Stimulated activated CD4-positive, alpha-beta T cell treated with anti-CD3 and anti-CD28 coated beads, Interleukin-12 subunit alpha, Interleukin-12 subunit beta, amount 100 ng/mL, for 24 hours (primary cell): Measurements from ENCODE around the gene BIK.
"Not testable (repeated sequence)": the region's sequence is repeated elsewhere in the genome, so short reads cannot be mapped to it uniquely, and the experiment has no call there.

Experiments used
- DNase-seq, 2 experiments: peaks; one replicate each; pipeline ENCODE4 v3.0.0-alpha.2; 2020; ENCODE audit warnings: low read depth in 2 of 2

BIK gene

GRCh38 chr22:43110444-43110926 is at the start of gene BIK:
Gene BIK, plus strand, starts transcription at chr22:43110750. Its CDS starts 13,273 bp downstream, at chr22:43124023.
- DNase-seq: no peak

GRCh38 chr22:43066134-43066533 is 44.4 kb upstream of the BIK start:
- no peak for DNase-seq

GRCh38 chr22:43066844-43067385 is 43.6 kb upstream of the BIK start:
- no peak for DNase-seq

- DNase-seq: no peak
These were observed 33.3 kb upstream of the BIK start for GRCh38 chr22:43077121-43077877.

- DNase-seq: no peak
These were observed 32.0 kb upstream of the BIK start for GRCh38 chr22:43078522-43078921.

GRCh38 chr22:43079742-43080141 is 30.8 kb upstream of the BIK start:
- no peak for DNase-seq

GRCh38 chr22:43080616-43081015 is 29.9 kb upstream of the BIK start:
- no peak for DNase-seq

GRCh38 chr22:43081968-43082367 is 28.6 kb upstream of the BIK start:
- no peak for DNase-seq

GRCh38 chr22:43085658-43086606 is 24.6 kb upstream of the BIK start:
- no peak for DNase-seq

- no peak for DNase-seq
These were observed 21.9 kb upstream of the BIK start for GRCh38 chr22:43088627-43088983.

- peak; percentile 85 to 90 for DNase-seq
These were observed 21.4 kb upstream of the BIK start, which contains the start of gene TTLL1 for GRCh38 chr22:43088984-43089717. Gene TTLL1, minus strand, starts transcription at chr22:43089391. Its CDS starts 13,805 bp downstream, at chr22:43075586.

- peak; percentile 12 to 40 for DNase-seq
These were observed 20.3 kb upstream of the BIK start for GRCh38 chr22:43090130-43090789.

- DNase-seq: no peak
These were observed 18.5 kb upstream of the BIK start for GRCh38 chr22:43092085-43092484.

- no peak for DNase-seq
These were observed 16.5 kb upstream of the BIK start for GRCh38 chr22:43094085-43094484.

- DNase-seq: no peak
These were observed 16.0 kb upstream of the BIK start for GRCh38 chr22:43094551-43094950.

- no peak for DNase-seq
These were observed 14.1 kb upstream of the BIK start for GRCh38 chr22:43096420-43096819.

GRCh38 chr22:43098356-43098755 is 12.2 kb upstream of the BIK start:
- no peak for DNase-seq

GRCh38 chr22:43099095-43099494 is 11.5 kb upstream of the BIK start:
- DNase-seq: no peak

GRCh38 chr22:43100225-43100624 is 10.3 kb upstream of the BIK start:
- no peak for DNase-seq

GRCh38 chr22:43101306-43101705 is 9.2 kb upstream of the BIK start:
- no peak for DNase-seq

- not testable (repeated sequence) for DNase-seq
These were observed 6.4 kb upstream of the BIK start for GRCh38 chr22:43104056-43104625.
